Fibroblast of skin of right biceps (primary cell): ENCODE results near the gene TF.
"Not testable (repeated sequence)": the region's sequence is repeated elsewhere in the genome, so short reads cannot be mapped to it uniquely, and the experiment has no call there.

Experiments
- DNase-seq: peaks from one replicate; pipeline ENCODE4 v3.0.0-alpha.2; 2013

The TF gene

GRCh38 chr3:133745981-133746711 is at the start of gene TF:
Gene TF, plus strand, starts transcription at chr3:133746393. Its CDS starts 48 bp downstream, at chr3:133746441.
- DNase-seq: no peak

GRCh38 chr3:133697960-133698359 is 48.2 kb upstream of the TF start:
- no peak for DNase-seq

GRCh38 chr3:133699467-133699866 is 46.7 kb upstream of the TF start:
- DNase-seq: no peak

GRCh38 chr3:133699903-133700302 is 46.3 kb upstream of the TF start:
- no peak for DNase-seq

GRCh38 chr3:133700351-133700750 is 45.8 kb upstream of the TF start:
- DNase-seq: no peak

- no peak for DNase-seq
Measured at GRCh38 chr3:133701435-133702358, 44.5 kb upstream of the TF start.

GRCh38 chr3:133703915-133704314 is 42.3 kb upstream of the TF start:
- no peak for DNase-seq

- no peak for DNase-seq
Measured at GRCh38 chr3:133706033-133706432, 40.2 kb upstream of the TF start.

- no peak for DNase-seq
Measured at GRCh38 chr3:133709139-133709750, 36.9 kb upstream of the TF start.

- no peak for DNase-seq
Measured at GRCh38 chr3:133711013-133711412, 35.2 kb upstream of the TF start.

- no peak for DNase-seq
Measured at GRCh38 chr3:133712017-133712416, 34.2 kb upstream of the TF start.

- no peak for DNase-seq
Measured at GRCh38 chr3:133713347-133713746, 32.8 kb upstream of the TF start.

GRCh38 chr3:133717424-133717823 is 28.8 kb upstream of the TF start:
- DNase-seq: no peak

- DNase-seq: no peak
Measured at GRCh38 chr3:133722935-133723334, 23.3 kb upstream of the TF start.

- no peak for DNase-seq
Measured at GRCh38 chr3:133730993-133731392, 15.2 kb upstream of the TF start.

GRCh38 chr3:133732231-133732630 is 14.0 kb upstream of the TF start:
- DNase-seq: not testable (repeated sequence)

- DNase-seq: no peak
Measured at GRCh38 chr3:133733226-133733625, 13.0 kb upstream of the TF start.

- DNase-seq: no peak
Measured at GRCh38 chr3:133734305-133734704, 11.9 kb upstream of the TF start.

- peak; percentile 11 for DNase-seq
Measured at GRCh38 chr3:133742351-133743091, 3.7 kb upstream of the TF start.

- DNase-seq: no peak
Measured at GRCh38 chr3:133744241-133744640, 2.0 kb upstream of the TF start.

- DNase-seq: no peak
Measured at GRCh38 chr3:133745108-133745507, 1.1 kb upstream of the TF start.

- no peak for DNase-seq
Measured at GRCh38 chr3:133746712-133747066, 496 bp downstream of the TF start.

GRCh38 chr3:133747373-133747772 is 1.2 kb downstream of the TF start:
- no peak for DNase-seq
